WI38 (cell line): ENCODE results near the gene LRRC4B.

Experiments used
- H3K4me3 ChIP-seq: 2 replicates; pipeline ENCODE4 v1.5.1; 2011; ENCODE audit warnings: low read depth, mild to moderate bottlenecking, control low read depth, low read length
- CTCF ChIP-seq: IDR thresholded peaks from 2 replicates; pipeline ENCODE4 v1.5.1; 2012; ENCODE audit warnings: low read depth, mild to moderate bottlenecking, control low read depth, low read length

LRRC4B gene

GRCh38 chr19:50482271-50482855 is 85.9 kb downstream of the LRRC4B start:
- no peak overlapping the region for H3K4me3 ChIP-seq
- TF ChIP-seq CTCF = no peak

GRCh38 chr19:50481351-50482149 is 86.7 kb downstream of the LRRC4B start:
- no peak overlapping the region for H3K4me3 ChIP-seq
- TF ChIP-seq CTCF = no peak

GRCh38 chr19:50480281-50481111 is 87.7 kb downstream of the LRRC4B start:
- H3K4me3 ChIP-seq = no peak overlapping the region
- no peak for TF ChIP-seq CTCF

- no peak overlapping the region for H3K4me3 ChIP-seq
- no peak for TF ChIP-seq CTCF
These were observed 88.4 kb downstream of the LRRC4B start for GRCh38 chr19:50479761-50480251.

- no peak overlapping the region for H3K4me3 ChIP-seq
- peak; percentile 31; the same call in 1 of the 2 replicates for TF ChIP-seq CTCF
These were observed 89.1 kb downstream of the LRRC4B start for GRCh38 chr19:50478901-50479715.

- TF ChIP-seq CTCF = no peak
These were observed 90.3 kb downstream of the LRRC4B start for GRCh38 chr19:50477751-50478515.

More at GRCh38 chr19:50477751-50478515, 90.3 kb downstream of the LRRC4B start:
- no peak overlapping the region for H3K4me3 ChIP-seq
